T-cell (primary cell): ENCODE measurements around the gene PLXNB3. TPM values are rescaled to one million over a fixed set of nuclear protein-coding genes. Genes with fewer than 3 reads are reported as not detected.
A peak's percentile ranks its signal among the peaks of the same experiment; 100 is the strongest.

Experiments used
- ATAC-seq, 4 experiments: fragments of 200-7000 bp in 3 of 4; fragments of 150-1000 bp in 1 of 4; cut with Tn5 transposase; replicated peaks in 1 of 4; 1 replicate in 3 of 4; 2 replicates in 1 of 4; pipeline ENCODE4 v1.10.0; 2021; ENCODE audit warnings: moderate library complexity in 3 of 4, mild to moderate bottlenecking in 2 of 4, moderate number of reproducible peaks in 1 of 4
- CTCF ChIA-PET, 2 donors: fragments of 300-600 bp; sonication (Branson Sonifier 250); formaldehyde crosslinking; loops; one replicate each; lab custom pipeline; 2022; ENCODE audit warnings: antibody characterized with exemption in 2 of 2; lab: Charles Lee
- POLR2A ChIA-PET, 2 donors: fragments of 300-600 bp; sonication (Branson Sonifier 250); formaldehyde crosslinking; loops; one replicate each; lab custom pipeline; 2022; ENCODE audit warnings: antibody characterized with exemption in 2 of 2; lab: Charles Lee
- DNase-seq, 35 experiments: peaks; one replicate each; pipeline versions ENCODE4 v3.0.0 to v3.0.0-alpha.2; 2013 to 2023
- H3K27ac ChIP-seq: one replicate; pipeline ENCODE4 v1.5.1; 2013; ENCODE audit warnings: low read length
- H3K27me3 ChIP-seq, 2 experiments: replicated peaks in 1 of 2; 1 replicate in 1 of 2; 2 replicates in 1 of 2; pipeline versions ENCODE4 v1.6.1 to v1.7.0; 2013; ENCODE audit warnings: low read length in 1 of 2, mixed read lengths in 1 of 2; ENCODE audit not compliant: control insufficient read depth in 2 of 2, insufficient read depth in 2 of 2; ENCODE audit errors: extremely low read depth in 1 of 2
- H3K36me3 ChIP-seq, 2 donors: 1 replicate in 1 of 2; 2 replicates in 1 of 2; pipeline versions ENCODE4 v1.6.1 to v1.7.0; 2013; ENCODE audit warnings: low read length in 1 of 2; ENCODE audit not compliant: control insufficient read depth in 2 of 2, insufficient read depth in 1 of 2; ENCODE audit errors: extremely low read depth in 1 of 2
- H3K4me1 ChIP-seq, 2 experiments: 1 replicate in 1 of 2; 2 replicates in 1 of 2; pipeline versions ENCODE4 v1.6.1 to v1.7.0; 2013; ENCODE audit warnings: low read length in 2 of 2, mixed read lengths in 1 of 2; ENCODE audit not compliant: insufficient read depth in 2 of 2, control insufficient read depth in 1 of 2; ENCODE audit errors: extremely low read depth in 1 of 2
- H3K4me3 ChIP-seq, 2 donors: 1 replicate in 1 of 2; 2 replicates in 1 of 2; pipeline versions ENCODE4 v1.5.1 to v1.7.0; 2013; ENCODE audit warnings: mild to moderate bottlenecking in 2 of 2, low read length in 1 of 2, moderate library complexity in 1 of 2; ENCODE audit not compliant: control insufficient read depth in 1 of 2; ENCODE audit errors: extremely low read depth in 1 of 2
- H3K9me3 ChIP-seq: 2 replicates; pipeline ENCODE4 v1.7.0; 2013
- H3K27ac Mint-ChIP-seq, 2 donors: one replicate each; pipeline ENCODE4 v1.8.0; 2020 to 2021; ENCODE audit warnings: mild to moderate bottlenecking in 2 of 2, mixed read lengths in 2 of 2
- H3K27me3 Mint-ChIP-seq, 2 donors: one replicate each; pipeline ENCODE4 v1.8.0; 2021 to 2022; ENCODE audit warnings: mixed read lengths in 2 of 2
- H3K36me3 Mint-ChIP-seq: one replicate; pipeline ENCODE4 v1.8.0; 2021; ENCODE audit warnings: mixed read lengths
- H3K4me1 Mint-ChIP-seq, 3 donors: one replicate each; pipeline ENCODE4 v1.8.0; 2020 to 2022; ENCODE audit warnings: mixed read lengths in 3 of 3, mild to moderate bottlenecking in 1 of 3
- H3K4me3 Mint-ChIP-seq, 3 donors: one replicate each; pipeline ENCODE4 v1.8.0; 2020 to 2022; ENCODE audit warnings: mild to moderate bottlenecking in 3 of 3, mixed read lengths in 3 of 3, moderate library complexity in 3 of 3
- H3K9me3 Mint-ChIP-seq, 3 donors: one replicate each; pipeline ENCODE4 v1.8.0; 2020 to 2022; ENCODE audit warnings: mixed read lengths in 3 of 3
- WGBS: methylation state at CpG from one replicate; pipeline ENCODE4 v1.1.5; 2013; ENCODE audit warnings: missing lambda C conversion rate; ENCODE audit not compliant: insufficient coverage; 5-methylcytosine and 5-hydroxymethylcytosine counted together
- total RNA-seq, 35 experiments: library from RNA in 6 of 35; stranded (reverse) in 6 of 35; fragments of 120-200 nt in 1 of 35; gene quantifications; one replicate each; pipeline versions ENCODE4 v1.2.1 to v1.2.4 and lab custom pipeline; 2013 to 2026

Gene PLXNB3
- total RNA-seq, 5 donors from 2014 or later (not counting 1 experiment from before 2014, with no cell fraction given), result 0.28 to 0.47 (median 0.43) TPM; not detected in 1

DNA sequence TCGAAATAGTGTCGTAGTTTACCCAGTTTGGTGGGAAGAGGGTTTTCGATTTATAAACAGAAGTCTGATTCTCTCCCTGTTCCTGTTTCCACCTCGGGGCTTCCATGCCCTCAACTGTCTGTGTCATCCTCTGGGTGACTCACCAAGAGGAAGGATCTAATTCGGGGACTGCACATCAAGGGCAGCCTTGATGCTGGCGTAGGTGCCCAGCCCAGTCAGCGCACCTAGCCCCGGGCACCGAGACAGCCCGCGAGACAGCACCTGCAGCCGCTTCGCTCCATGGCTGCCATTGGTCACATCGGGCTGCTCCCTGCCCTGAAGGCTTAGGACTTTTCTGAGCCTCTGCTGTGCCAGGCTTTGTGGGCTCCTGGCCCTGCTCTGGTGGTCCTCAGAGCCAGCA is 31.6 kb upstream of the PLXNB3 start:
- peaks cover 11 to 30% (median 18%) of the 10 kb centered on the region in 3 donors for H3K4me1 Mint-ChIP-seq
- peaks cover 0 to 3% of the 10 kb centered on the region in 2 donors for H3K27me3 Mint-ChIP-seq
- WGBS, result no CpG with 5 or more reads among the region's 14 CpGs
- no peak overlapping the region for H3K4me3 Mint-ChIP-seq
- H3K9me3 Mint-ChIP-seq, result peaks cover 5 to 6% (median 5%) of the 10 kb centered on the region in 3 donors
- H3K27me3 ChIP-seq, result no peaks in the 10 kb centered on the region
- ATAC-seq, result no peak
- H3K4me3 ChIP-seq, result no peak overlapping the region
- H3K9me3 ChIP-seq, result no peaks in the 10 kb centered on the region
- H3K36me3 Mint-ChIP-seq, result peaks cover 25% of the 10 kb centered on the region
- H3K4me1 ChIP-seq, result peaks cover 0 to 18% of the 10 kb centered on the region in 2 experiments
- H3K36me3 ChIP-seq, result peaks cover 6 to 10% of the 10 kb centered on the region in 2 donors
- no peak overlapping the region for H3K27ac ChIP-seq
- POLR2A ChIA-PET, result interaction anchor here in 1 of 2 donors (0.6 kb wide), 1 partner anchor 260 kb away, joined by 10 read pairs; no protein-coding TSS in a partner anchor
- CTCF ChIA-PET, result no interaction called here
- peak overlapping the region in 1 of 2 donors; percentile 69 for H3K27ac Mint-ChIP-seq
- DNase-seq, result no peak

DNA sequence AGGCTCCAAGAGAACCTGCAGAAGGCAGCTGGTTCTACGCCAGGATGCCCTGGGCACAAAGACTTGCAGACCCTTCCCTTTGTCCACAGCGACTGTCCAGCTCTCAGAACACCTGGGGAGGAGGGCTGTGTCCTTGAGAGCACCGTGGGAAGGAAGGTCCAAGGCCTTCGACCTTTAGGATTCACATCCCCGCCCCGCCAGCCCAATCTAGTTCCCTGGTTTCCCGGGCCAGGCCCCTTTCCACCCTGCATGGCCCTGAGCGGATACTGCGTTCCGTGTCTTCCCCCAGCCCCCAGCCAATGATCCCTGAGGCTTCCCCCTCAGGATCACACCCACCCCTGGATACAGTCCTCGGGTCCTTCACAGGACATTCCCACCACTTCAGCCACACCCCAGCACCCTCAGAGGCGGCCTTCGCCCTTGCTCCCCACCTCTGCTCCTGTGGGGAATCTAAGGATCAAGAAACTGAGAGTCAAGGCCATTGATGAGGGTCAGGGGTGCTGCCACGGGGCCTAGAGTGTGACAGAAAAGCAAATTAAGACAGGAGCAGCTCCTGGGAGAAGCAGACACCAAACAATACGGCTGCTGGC is 30.3 kb upstream of the PLXNB3 start:
- H3K9me3 ChIP-seq, result no peaks in the 10 kb centered on the region
- ATAC-seq (no peak), DNase-seq (no peak)
- peaks cover 0 to 7% of the 10 kb centered on the region in 2 experiments for H3K4me1 ChIP-seq
- H3K36me3 ChIP-seq, result peaks cover 6 to 10% of the 10 kb centered on the region in 2 donors
- ChIA-PET CTCF (no interaction called here), POLR2A (no interaction called here)
- no peak overlapping the region for H3K27ac Mint-ChIP-seq
- no peaks in the 10 kb centered on the region for H3K27me3 ChIP-seq
- peaks cover 6 to 24% (median 13%) of the 10 kb centered on the region in 3 donors for H3K4me1 Mint-ChIP-seq
- no peak overlapping the region for H3K4me3 ChIP-seq
- WGBS, result 90% methylated on average over 10 of the region's 15 CpGs
- no peak overlapping the region for H3K27ac ChIP-seq
- H3K27me3 Mint-ChIP-seq, result peaks cover 0 to 3% of the 10 kb centered on the region in 2 donors
- H3K36me3 Mint-ChIP-seq, result peaks cover 25% of the 10 kb centered on the region
- H3K9me3 Mint-ChIP-seq, result peaks cover 5 to 6% (median 5%) of the 10 kb centered on the region in 3 donors
- H3K4me3 Mint-ChIP-seq, result no peak overlapping the region

DNA sequence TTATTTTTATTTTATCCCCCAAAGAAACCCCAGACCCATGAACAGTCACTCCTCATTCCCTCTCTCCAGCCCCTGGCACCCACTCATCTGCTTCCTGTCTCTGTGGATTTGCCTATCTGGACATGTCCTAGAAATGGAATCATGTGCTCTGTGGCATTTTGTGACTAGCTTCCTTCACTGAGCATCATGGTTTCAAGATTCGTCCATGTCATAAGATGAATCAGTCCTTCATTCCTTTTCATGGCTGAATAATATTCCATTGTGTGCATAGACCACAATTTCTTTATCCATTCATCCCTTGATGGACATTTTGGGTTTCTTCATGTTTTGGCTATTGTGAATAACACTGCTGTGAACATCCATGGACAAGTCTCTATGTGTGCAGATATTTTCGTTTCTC is 29.2 kb upstream of the PLXNB3 start:
- WGBS, result no CpG with 5 or more reads among the region's 2 CpGs
- ChIA-PET POLR2A (no interaction called here), CTCF (no interaction called here)
- H3K27me3 Mint-ChIP-seq, result peaks cover 0 to 3% of the 10 kb centered on the region in 2 donors
- no peak overlapping the region for H3K4me3 ChIP-seq
- no peak overlapping the region for H3K4me3 Mint-ChIP-seq
- no peak overlapping the region for H3K27ac ChIP-seq
- peaks cover 5 to 6% (median 5%) of the 10 kb centered on the region in 3 donors for H3K9me3 Mint-ChIP-seq
- peaks cover 13 to 31% (median 18%) of the 10 kb centered on the region in 3 donors for H3K4me1 Mint-ChIP-seq
- H3K4me1 ChIP-seq, result peaks cover 2 to 17% of the 10 kb centered on the region in 2 experiments
- no peak overlapping the region for H3K27ac Mint-ChIP-seq
- H3K36me3 ChIP-seq, result peaks cover 2 to 6% of the 10 kb centered on the region in 2 donors
- ATAC-seq, result no peak
- H3K9me3 ChIP-seq, result no peaks in the 10 kb centered on the region
- no peak for DNase-seq
- H3K27me3 ChIP-seq, result no peaks in the 10 kb centered on the region
- peaks cover 25% of the 10 kb centered on the region for H3K36me3 Mint-ChIP-seq

DNA sequence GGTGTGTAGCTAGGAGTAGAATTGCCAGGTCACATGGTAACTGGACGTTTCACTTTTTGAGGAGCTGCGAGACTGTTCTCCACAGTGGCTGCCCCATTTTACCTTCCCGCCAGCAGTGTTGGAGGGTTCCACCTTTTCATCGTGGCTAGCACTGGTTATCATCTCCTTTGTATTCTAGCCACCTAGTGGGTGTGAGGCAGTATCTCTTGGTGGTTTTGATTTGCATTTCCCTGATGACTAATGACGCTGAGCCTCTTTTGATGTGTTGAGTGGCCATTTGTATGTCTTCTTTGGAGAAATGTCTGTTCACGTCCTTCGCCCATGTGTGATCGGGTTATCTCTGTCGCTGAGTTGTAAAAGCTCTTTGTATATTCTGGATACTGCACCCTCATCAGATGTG is 28.8 kb upstream of the PLXNB3 start:
- DNase-seq (peak in 1 of 35 experiments; percentile 50), ATAC-seq (peak in 2 of 4 experiments; percentile 42 to 58)
- Histone ChIP-seq H3K4me3 (no peak overlapping the region), H3K36me3 (peaks cover 2 to 6% of the 10 kb centered on the region in 2 donors), H3K27me3 (no peaks in the 10 kb centered on the region), H3K27ac (no peak overlapping the region), H3K9me3 (no peaks in the 10 kb centered on the region), H3K4me1 (peaks cover 2 to 21% of the 10 kb centered on the region in 2 experiments)
- Mint-ChIP-seq H3K27ac (no peak overlapping the region), H3K27me3 (peaks cover 0 to 3% of the 10 kb centered on the region in 2 donors), H3K9me3 (peaks cover 5 to 6% (median 5%) of the 10 kb centered on the region in 3 donors), H3K36me3 (peaks cover 25% of the 10 kb centered on the region), H3K4me3 (no peak overlapping the region), H3K4me1 (peaks cover 17 to 35% (median 22%) of the 10 kb centered on the region in 3 donors)
- CTCF ChIA-PET, result no interaction called here
- POLR2A ChIA-PET, result no interaction called here
- 20% methylated on average over 3 of the region's 9 CpGs for WGBS

DNA sequence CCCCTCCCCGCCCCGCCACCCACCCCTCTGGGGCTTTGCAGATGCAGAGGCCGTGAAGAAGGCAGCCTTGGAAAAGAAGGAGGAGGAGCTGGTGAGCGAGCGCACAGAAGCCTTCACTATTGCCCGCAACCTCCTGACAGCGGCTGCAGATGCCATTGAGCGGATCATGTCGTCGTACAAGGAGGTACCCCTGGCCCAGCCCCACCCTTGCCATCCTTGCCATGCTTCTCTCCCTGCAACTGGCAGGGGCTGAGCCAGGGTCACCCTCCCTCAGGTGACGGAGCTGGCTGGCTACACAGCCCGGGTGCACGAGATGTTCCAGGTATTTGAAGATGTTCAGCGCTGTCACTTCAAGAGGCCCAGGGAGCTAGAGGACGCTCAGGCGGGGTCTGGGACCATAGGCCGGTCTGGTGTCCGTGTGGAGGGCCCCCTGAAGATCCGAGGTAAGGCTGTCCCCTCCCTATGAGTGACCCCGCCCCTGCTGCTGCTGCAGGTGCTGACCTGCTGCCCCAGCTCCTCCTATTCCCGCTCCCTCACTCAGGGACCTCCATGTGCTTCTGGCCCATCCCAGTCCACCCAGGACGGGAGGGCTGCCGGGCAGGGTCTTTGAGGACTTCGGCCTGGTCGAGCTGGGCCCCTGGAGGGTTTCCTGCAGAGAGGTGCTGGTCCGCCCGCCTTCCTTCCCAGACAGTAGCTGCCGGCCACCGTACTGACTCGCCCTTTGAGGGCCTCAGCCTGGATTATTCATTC is 27.8 kb upstream of the PLXNB3 start:
- Mint-ChIP-seq H3K27ac (no peak overlapping the region), H3K36me3 (peaks cover 21% of the 10 kb centered on the region), H3K4me3 (no peak overlapping the region), H3K4me1 (peaks cover 21 to 38% (median 26%) of the 10 kb centered on the region in 3 donors), H3K9me3 (peaks cover 5 to 6% (median 5%) of the 10 kb centered on the region in 3 donors), H3K27me3 (peaks cover 0 to 3% of the 10 kb centered on the region in 2 donors)
- Histone ChIP-seq H3K27ac (no peak overlapping the region), H3K4me3 (no peak overlapping the region), H3K27me3 (no peaks in the 10 kb centered on the region), H3K9me3 (no peaks in the 10 kb centered on the region), H3K36me3 (peaks cover 2 to 6% of the 10 kb centered on the region in 2 donors), H3K4me1 (peaks cover 2 to 31% of the 10 kb centered on the region in 2 experiments)
- ChIA-PET POLR2A (no interaction called here), CTCF (no interaction called here)
- ATAC-seq (no peak), DNase-seq (no peak)
- 97% methylated on average over 14 of the region's 30 CpGs for WGBS

DNA sequence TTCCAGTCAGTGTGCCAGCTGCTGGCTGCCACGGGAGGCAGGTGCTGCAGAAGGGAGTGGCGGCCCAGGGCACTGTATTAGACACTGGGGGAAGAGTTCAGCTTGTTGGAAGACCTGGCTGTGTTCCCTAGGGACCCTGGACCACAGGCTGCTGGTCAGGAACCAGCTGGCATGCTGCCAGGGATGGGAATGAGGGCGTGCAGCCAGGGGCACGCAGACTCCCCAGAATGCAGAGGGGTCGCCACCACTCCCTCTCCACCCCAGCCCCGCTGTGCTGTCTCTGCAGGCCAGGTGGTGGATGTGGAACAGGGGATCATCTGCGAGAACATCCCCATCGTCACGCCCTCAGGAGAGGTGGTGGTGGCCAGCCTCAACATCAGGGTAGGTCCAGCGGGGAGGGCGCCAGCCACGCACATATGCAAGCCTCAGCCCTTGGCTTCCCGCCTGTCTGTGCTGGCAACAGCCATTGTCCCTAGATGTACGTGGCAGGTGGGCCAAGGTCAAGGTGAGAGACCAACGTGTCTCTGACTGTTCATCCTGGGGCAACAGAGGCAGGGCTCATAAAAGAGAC is 27.1 kb upstream of the PLXNB3 start:
- no peaks in the 10 kb centered on the region for H3K27me3 ChIP-seq
- CTCF ChIA-PET, result no interaction called here
- H3K4me1 ChIP-seq, result peaks cover 2 to 34% of the 10 kb centered on the region in 2 experiments
- POLR2A ChIA-PET, result no interaction called here
- Mint-ChIP-seq H3K4me3 (no peak overlapping the region), H3K27me3 (no peaks in the 10 kb centered on the region), H3K36me3 (peaks cover 14% of the 10 kb centered on the region), H3K4me1 (peaks cover 18 to 33% (median 22%) of the 10 kb centered on the region in 3 donors), H3K9me3 (peaks cover 0 to under 1% (median under 1%) of the 10 kb centered on the region in 3 donors), H3K27ac (no peak overlapping the region)
- no peak for DNase-seq
- H3K9me3 ChIP-seq, result no peaks in the 10 kb centered on the region
- H3K27ac ChIP-seq, result no peak overlapping the region
- no peak overlapping the region for H3K4me3 ChIP-seq
- peaks cover 2 to 6% of the 10 kb centered on the region in 2 donors for H3K36me3 ChIP-seq
- ATAC-seq, result no peak
- 97% methylated on average over 5 of the region's 15 CpGs for WGBS
